Measurements from ENCODE around the gene ZNF560. TPM values are rescaled to one million over a fixed set of nuclear protein-coding genes. Genes with fewer than 3 reads are reported as not detected.

ZNF560 gene
- total and polyA plus RNA-seq, 10 of the 15 experiments (the other 5 are each of a cell fraction or from before 2014, with no cell fraction given): 0.03 to 0.16 (median 0.10) TPM; not detected in 4

- SMC1A ChIA-PET (ENCODE audit: uncharacterized antibody, unreplicated experiment): no interaction called here
- in situ Hi-C loops (cut with MboI) (no loop called here), intact Hi-C loops (cut with micrococcal nuclease; ENCODE audit: unreplicated experiment) (no loop called here)
- POLR2A ChIA-PET: no interaction called here
- Histone ChIP-seq H3K79me2 (ENCODE audit: control insufficient read depth, insufficient read depth, low read length) (no peaks in the 10 kb centered on the region), H3K27ac (ENCODE audit: control insufficient read depth, insufficient read depth) (no peak overlapping the region), H3K9me3 (replicated peaks; ENCODE audit: control insufficient read depth, insufficient read depth, low read length) (peaks cover 6% of the 10 kb centered on the region; the same call in 2 of the 3 replicates), H3K4me1 (ENCODE audit: control insufficient read depth, insufficient read depth, low read length) (no peaks in the 10 kb centered on the region), H2AFZ (ENCODE audit: control insufficient read depth, low read depth, low read length) (no peak overlapping the region), H3K9ac (ENCODE audit: control insufficient read depth, insufficient read depth, low read length) (no peak overlapping the region), H3K27me3 (replicated peaks in 1 of 2; ENCODE audit: control insufficient read depth in 2 of 2, insufficient read depth in 2 of 2, low read length in 1 of 2) (no peaks in the 10 kb centered on the region), H4K20me1 (ENCODE audit: control insufficient read depth, insufficient read depth) (no peaks in the 10 kb centered on the region), H3K4me2 (ENCODE audit: control insufficient read depth, insufficient read depth) (no peak overlapping the region), H3K36me3 (ENCODE audit: control insufficient read depth in 2 of 2, insufficient read depth in 2 of 2, low read length in 1 of 2) (no peaks in the 10 kb centered on the region), H3K4me3 (no peak overlapping the region)
- no TSS peak for BruUV-seq (replicated peaks)
- ATAC-seq: no peak
- 34% methylated on average over 4 of the region's 4 CpGs for WGBS (ENCODE audit: insufficient coverage, insufficient replicate concordance, low lambda C conversion rate, missing lambda C conversion rate)
- no peak for FAIRE-seq
- no peak for DNase-seq (ENCODE audit: low read depth, low spot score)
- RAD21 ChIA-PET (ENCODE audit: unreplicated experiment): no interaction called here
- no peak for TF ChIP-seq TARDBP (IDR thresholded peaks at IDR 0.05; ENCODE audit: borderline replicate concordance)
- no peak for TF ChIP-seq MLLT1 (IDR thresholded peaks at IDR 0.05)
- no peak for TF ChIP-seq TCF3 (IDR thresholded peaks at IDR 0.05; ENCODE audit: borderline replicate concordance, insufficient read depth, low read depth, low read length)
- no peak for TF ChIP-seq MYC (IDR thresholded peaks at IDR 0.05; ENCODE audit: insufficient read depth, insufficient read length, insufficient replicate concordance, low read length, severe bottlenecking)
- no peak for TF ChIP-seq TAF1 (IDR thresholded peaks at IDR 0.05; ENCODE audit: borderline replicate concordance, low read depth, low read length)
- no peak for TF ChIP-seq HCFC1 (IDR thresholded peaks at IDR 0.05; ENCODE audit: low read length)
- no peak for TF ChIP-seq SIN3A (IDR thresholded peaks at IDR 0.05; ENCODE audit: low read depth, low read length)
- no peak for TF ChIP-seq YBX1 (IDR thresholded peaks at IDR 0.05)
- TF ChIP-seq SMARCA5 (IDR thresholded peaks at IDR 0.05): no peak
- TF ChIP-seq EED (IDR thresholded peaks at IDR 0.05; ENCODE audit: low read depth): no peak
- TF ChIP-seq JUNB (IDR thresholded peaks at IDR 0.05): no peak
- no peak for TF ChIP-seq MXI1 (IDR thresholded peaks at IDR 0.05; ENCODE audit: low read depth, low read length)
- no peak for TF ChIP-seq ZNF217 (IDR thresholded peaks at IDR 0.05)
- no peak for TF ChIP-seq NFXL1 (IDR thresholded peaks at IDR 0.05; ENCODE audit: borderline replicate concordance)
- no peak for TF ChIP-seq ZZZ3 (IDR thresholded peaks at IDR 0.05; ENCODE audit: control insufficient read depth, insufficient read length, low read depth)
- TF ChIP-seq SIX5 (IDR thresholded peaks at IDR 0.05; ENCODE audit: low read depth, low read length, severe bottlenecking): no peak
- no peak for TF ChIP-seq MTA3 (IDR thresholded peaks at IDR 0.05; ENCODE audit: borderline replicate concordance, low read length)
- CTCF ChIA-PET: no interaction called here
Measured at GRCh38 chr19:9461938-9462337, 36.5 kb downstream of the ZNF560 start.

All from GM12878 (cell line).